ENCODE measurements around the gene BCDIN3D. TPM values are rescaled to one million over a fixed set of nuclear protein-coding genes. Genes with fewer than 3 reads are reported as not detected.

Gene BCDIN3D
- polyA plus RNA-seq, 1 of the 3 experiments (the other 2 are of a cell fraction) = 2.3 TPM

DNA sequence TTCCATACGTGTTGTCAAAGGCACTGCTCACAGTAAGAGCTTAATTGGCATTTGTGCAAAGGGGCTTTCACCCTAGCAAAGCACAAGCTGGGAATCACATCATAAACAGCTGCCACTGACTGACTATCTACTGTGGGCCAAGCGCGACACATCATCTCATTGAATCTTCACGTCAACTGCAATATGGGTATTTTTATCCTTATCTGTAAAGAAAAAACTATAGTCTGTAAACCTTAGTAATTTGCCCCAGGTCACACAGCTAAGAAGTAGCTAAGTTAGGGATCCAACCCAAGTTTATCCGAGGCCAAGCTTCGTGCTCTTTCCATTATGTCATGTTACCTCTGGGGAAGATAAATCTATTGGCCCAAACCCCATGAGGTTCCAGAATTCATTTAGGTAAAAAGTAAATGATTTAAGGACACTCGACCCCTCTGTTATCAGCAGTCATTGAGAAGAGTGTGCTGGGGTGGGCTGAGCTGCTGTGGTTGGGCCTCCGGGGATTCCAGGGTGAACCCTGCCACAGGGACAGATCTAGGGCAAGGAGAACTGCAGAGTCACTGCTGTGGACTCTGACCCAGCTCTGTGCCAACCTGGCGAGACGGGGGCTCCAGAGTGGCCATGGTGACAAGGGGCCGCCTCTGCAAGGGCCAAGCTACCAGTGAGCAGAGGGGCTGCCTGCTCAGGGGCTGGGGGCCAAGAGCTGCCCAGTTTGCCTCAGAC, 42.3 kb downstream of the BCDIN3D start:
- Histone ChIP-seq H3K27ac (ENCODE audit: low read depth in 2 of 2, low read length in 1 of 2) (no peak overlapping the region), H3K36me3 (replicated peaks in 1 of 2; ENCODE audit: control insufficient read depth in 1 of 2, insufficient read depth in 2 of 2, low read length in 1 of 2) (peaks cover 6 to 80% of the 10 kb centered on the region in 2 experiments), H3K9ac (no peak overlapping the region), H3K4me3 (ENCODE audit: low read depth in 2 of 2, low read length in 1 of 2) (no peak overlapping the region), H3K27me3 (ENCODE audit: insufficient read depth) (no peaks in the 10 kb centered on the region), H3K79me2 (ENCODE audit: insufficient read depth) (no peaks in the 10 kb centered on the region), H2AFZ (ENCODE audit: low read depth) (no peak overlapping the region), H3K4me1 (ENCODE audit: control insufficient read depth in 1 of 2, insufficient read depth in 2 of 2, low read depth in 1 of 2, low read length in 1 of 2) (no peaks in the 10 kb centered on the region), H3K9me3 (no peaks in the 10 kb centered on the region), H3F3A (replicated peaks; ENCODE audit: insufficient read depth) (no peaks in the 10 kb centered on the region), H4K20me1 (ENCODE audit: insufficient read depth) (no peaks in the 10 kb centered on the region), H3K4me2 (no peak overlapping the region), H3K9me2 (no peaks in the 10 kb centered on the region)
- TF ChIP-seq MXI1 (IDR thresholded peaks at IDR 0.05; ENCODE audit: low read depth, low read length) (no peak), NRF1 (IDR thresholded peaks at IDR 0.05; ENCODE audit: low read depth, low read length) (no peak), TEAD4 (IDR thresholded peaks at IDR 0.05; ENCODE audit: borderline replicate concordance, insufficient read depth) (no peak), RFX5 (IDR thresholded peaks at IDR 0.05; ENCODE audit: low read length) (no peak), TCF12 (IDR thresholded peaks at IDR 0.05) (no peak), FOXJ3 (CRISPR knock-in tag; IDR thresholded peaks at IDR 0.05) (no peak), JUND (IDR thresholded peaks at IDR 0.05) (no peak), GATA2 (CRISPR knock-in tag; IDR thresholded peaks at IDR 0.05) (no peak)
- TF ChIP-seq, protein P1, sequence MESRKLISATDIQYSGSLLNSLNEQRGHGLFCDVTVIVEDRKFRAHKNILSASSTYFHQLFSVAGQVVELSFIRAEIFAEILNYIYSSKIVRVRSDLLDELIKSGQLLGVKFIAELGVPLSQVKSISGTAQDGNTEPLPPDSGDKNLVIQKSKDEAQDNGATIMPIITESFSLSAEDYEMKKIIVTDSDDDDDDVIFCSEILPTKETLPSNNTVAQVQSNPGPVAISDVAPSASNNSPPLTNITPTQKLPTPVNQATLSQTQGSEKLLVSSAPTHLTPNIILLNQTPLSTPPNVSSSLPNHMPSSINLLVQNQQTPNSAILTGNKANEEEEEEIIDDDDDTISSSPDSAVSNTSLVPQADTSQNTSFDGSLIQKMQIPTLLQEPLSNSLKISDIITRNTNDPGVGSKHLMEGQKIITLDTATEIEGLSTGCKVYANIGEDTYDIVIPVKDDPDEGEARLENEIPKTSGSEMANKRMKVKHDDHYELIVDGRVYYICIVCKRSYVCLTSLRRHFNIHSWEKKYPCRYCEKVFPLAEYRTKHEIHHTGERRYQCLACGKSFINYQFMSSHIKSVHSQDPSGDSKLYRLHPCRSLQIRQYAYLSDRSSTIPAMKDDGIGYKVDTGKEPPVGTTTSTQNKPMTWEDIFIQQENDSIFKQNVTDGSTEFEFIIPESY (IDR thresholded peaks at IDR 0.05; ENCODE audit: borderline replicate concordance, low read depth) = no peak
- TF ChIP-seq, protein P2, sequence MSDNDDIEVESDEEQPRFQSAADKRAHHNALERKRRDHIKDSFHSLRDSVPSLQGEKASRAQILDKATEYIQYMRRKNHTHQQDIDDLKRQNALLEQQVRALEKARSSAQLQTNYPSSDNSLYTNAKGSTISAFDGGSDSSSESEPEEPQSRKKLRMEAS (IDR thresholded peaks at IDR 0.05; ENCODE audit: low read depth) = no peak
- TF ChIP-seq, protein P3, sequence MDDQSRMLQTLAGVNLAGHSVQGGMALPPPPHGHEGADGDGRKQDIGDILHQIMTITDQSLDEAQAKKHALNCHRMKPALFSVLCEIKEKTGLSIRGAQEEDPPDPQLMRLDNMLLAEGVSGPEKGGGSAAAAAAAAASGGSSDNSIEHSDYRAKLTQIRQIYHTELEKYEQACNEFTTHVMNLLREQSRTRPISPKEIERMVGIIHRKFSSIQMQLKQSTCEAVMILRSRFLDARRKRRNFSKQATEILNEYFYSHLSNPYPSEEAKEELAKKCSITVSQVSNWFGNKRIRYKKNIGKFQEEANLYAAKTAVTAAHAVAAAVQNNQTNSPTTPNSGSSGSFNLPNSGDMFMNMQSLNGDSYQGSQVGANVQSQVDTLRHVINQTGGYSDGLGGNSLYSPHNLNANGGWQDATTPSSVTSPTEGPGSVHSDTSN (IDR thresholded peaks at IDR 0.05) = no peak
- ChIA-PET POLR2A (no interaction called here), CTCF (interaction anchor here (0.9 to 3.8 kb wide), 8 partner anchors 9 to 162 kb away, joined by 3 to 14 read pairs (median 4); no protein-coding TSS in a partner anchor)
- 94% methylated on average over 11 of the region's 11 CpGs for WGBS (ENCODE audit: low lambda C conversion rate)
- DNase-seq = no peak

GRCh38 chr12:49798934-49799333, 44.0 kb downstream of the BCDIN3D start:
- H3K36me3 ChIP-seq (replicated peaks in 1 of 2; ENCODE audit: control insufficient read depth in 1 of 2, insufficient read depth in 2 of 2, low read length in 1 of 2) = peaks cover 0 to 73% of the 10 kb centered on the region in 2 experiments
- H3F3A ChIP-seq (replicated peaks; ENCODE audit: insufficient read depth) = no peaks in the 10 kb centered on the region
- 92% methylated on average over 2 of the region's 2 CpGs for WGBS (ENCODE audit: low lambda C conversion rate)
- H3K9me2 ChIP-seq = no peaks in the 10 kb centered on the region
- H3K27ac ChIP-seq (ENCODE audit: low read depth in 2 of 2, low read length in 1 of 2) = no peak overlapping the region
- TF ChIP-seq, protein P3 (IDR thresholded peaks at IDR 0.05) = no peak
- TF ChIP-seq, protein P2 (IDR thresholded peaks at IDR 0.05; ENCODE audit: low read depth) = no peak
- TF ChIP-seq FOXM1 (IDR thresholded peaks at IDR 0.05; ENCODE audit: low read depth) = no peak
- H3K4me2 ChIP-seq = no peak overlapping the region
- POLR2A ChIA-PET = interaction anchor here (0.6 kb wide), 1 partner anchor 44 kb away, joined by 3 read pairs; no protein-coding TSS in a partner anchor
- no peak overlapping the region for H2AFZ ChIP-seq (ENCODE audit: low read depth)
- no peak overlapping the region for H3K4me3 ChIP-seq (ENCODE audit: low read depth in 2 of 2, low read length in 1 of 2)
- no peaks in the 10 kb centered on the region for H3K4me1 ChIP-seq (ENCODE audit: control insufficient read depth in 1 of 2, insufficient read depth in 2 of 2, low read depth in 1 of 2, low read length in 1 of 2)
- no peaks in the 10 kb centered on the region for H4K20me1 ChIP-seq (ENCODE audit: insufficient read depth)
- CTCF ChIA-PET = interaction anchor here (0.9 to 3.8 kb wide), 3 partner anchors 36 to 168 kb away, joined by 3 to 14 read pairs (median 7); partner anchors contain the start of gene TMBIM6
- H3K79me2 ChIP-seq (ENCODE audit: insufficient read depth) = no peaks in the 10 kb centered on the region
- DNase-seq = no peak
- no peak overlapping the region for H3K9ac ChIP-seq
- no peaks in the 10 kb centered on the region for H3K27me3 ChIP-seq (ENCODE audit: insufficient read depth)
- no peaks in the 10 kb centered on the region for H3K9me3 ChIP-seq
